MM.1S (cell line): ENCODE results near the gene CTNNA1.

Source experiments
- DNase-seq: peaks from one replicate; pipeline ENCODE4 v3.0.0-alpha.2; 2015
- H2AFZ ChIP-seq: fragments of 300-600 bp; sonication (generic); 2 replicates; pipeline ENCODE4 v1.6.0; 2016; ENCODE audit warnings: antibody characterized with exemption, low read length
- H3F3A ChIP-seq: fragments of 300-600 bp; sonication (generic); 2 replicates; pipeline ENCODE4 v1.6.1; 2016; ENCODE audit warnings: mild to moderate bottlenecking, antibody characterized with exemption, low read length, moderate library complexity, mixed read lengths; ENCODE audit not compliant: insufficient read depth
- H3K27ac ChIP-seq: fragments of 300-600 bp; sonication (generic); 2 replicates; pipeline ENCODE4 v1.5.1; 2016; ENCODE audit warnings: mild to moderate bottlenecking, low read length
- H3K27me3 ChIP-seq: fragments of 300-600 bp; sonication (generic); replicated peaks from 2 replicates; pipeline ENCODE4 v1.6.0; 2016; ENCODE audit warnings: low read length; ENCODE audit not compliant: insufficient read depth
- H3K36me3 ChIP-seq: fragments of 300-600 bp; sonication (generic); replicated peaks from 2 replicates; pipeline ENCODE4 v1.6.1; 2016; ENCODE audit warnings: mild to moderate bottlenecking, low read length, mixed read lengths; ENCODE audit not compliant: insufficient read depth
- H3K4me1 ChIP-seq: fragments of 300-600 bp; sonication (generic); 2 replicates; pipeline ENCODE4 v1.6.1; 2016; ENCODE audit warnings: low read length, mixed read lengths
- H3K4me2 ChIP-seq: fragments of 300-600 bp; sonication (generic); 2 replicates; pipeline ENCODE4 v1.6.0; 2016; ENCODE audit warnings: low read depth, low read length
- H3K4me3 ChIP-seq: fragments of 300-600 bp; sonication (generic); 2 replicates; pipeline ENCODE4 v1.5.1; 2016; ENCODE audit warnings: low read length, mixed read lengths
- H3K79me2 ChIP-seq: fragments of 300-600 bp; sonication (generic); 2 replicates; pipeline ENCODE4 v1.6.1; 2016; ENCODE audit warnings: mixed run types, low read length, mixed read lengths
- H3K9ac ChIP-seq: fragments of 300-600 bp; sonication (generic); 2 replicates; pipeline ENCODE4 v1.6.1; 2016; ENCODE audit warnings: low read length, mixed read lengths
- H3K9me2 ChIP-seq: fragments of 300-600 bp; sonication (generic); replicated peaks from 2 replicates; pipeline ENCODE4 v1.6.1; 2016; ENCODE audit warnings: mild to moderate bottlenecking, low read length, mixed read lengths; ENCODE audit not compliant: insufficient read depth
- H3K9me3 ChIP-seq: fragments of 300-600 bp; sonication (generic); replicated peaks from 2 replicates; pipeline ENCODE4 v1.6.1; 2016; ENCODE audit warnings: mild to moderate bottlenecking, low read length, mixed read lengths; ENCODE audit not compliant: insufficient read depth
- H4K20me1 ChIP-seq: fragments of 300-600 bp; sonication (generic); 2 replicates; pipeline ENCODE4 v1.6.1; 2016; ENCODE audit warnings: mild to moderate bottlenecking, low read length, moderate library complexity, mixed read lengths; ENCODE audit not compliant: insufficient read depth
- CTCF ChIP-seq: fragments of 300-600 bp; sonication (generic); IDR thresholded peaks from 2 replicates; pipeline ENCODE4 v1.5.1; 2016; ENCODE audit warnings: antibody characterized with exemption, low read length, mixed read lengths
- EZH2 ChIP-seq: fragments of 300-600 bp; sonication (generic); optimal IDR thresholded peaks from 2 replicates; pipeline ENCODE3; 2017; ENCODE audit warnings: low read depth, mild to moderate bottlenecking, antibody characterized with exemption, low read length, mixed read lengths
- EZH2phosphoT487 ChIP-seq: fragments of 300-600 bp; sonication (generic); IDR thresholded peaks from 2 replicates; pipeline ENCODE4 v1.6.1; 2018; ENCODE audit warnings: antibody characterized with exemption, low read length

The CTNNA1 gene

GRCh38 chr5:138979684-138980280, 226.6 kb downstream of the CTNNA1 start:
- no peaks in the 10 kb centered on the region for H4K20me1 ChIP-seq
- H2AFZ ChIP-seq: no peak overlapping the region
- H3K9me2 ChIP-seq: no peaks in the 10 kb centered on the region
- no peaks in the 10 kb centered on the region for H3K4me1 ChIP-seq
- H3F3A ChIP-seq: no peaks in the 10 kb centered on the region
- no peak overlapping the region for H3K4me2 ChIP-seq
- H3K79me2 ChIP-seq: no peaks in the 10 kb centered on the region
- TF ChIP-seq CTCF (no peak), EZH2phosphoT487 (no peak), EZH2 (no peak)
- DNase-seq: no peak
- no peak overlapping the region for H3K9ac ChIP-seq
- no peaks in the 10 kb centered on the region for H3K27me3 ChIP-seq
- H3K4me3 ChIP-seq: no peak overlapping the region
- no peaks in the 10 kb centered on the region for H3K36me3 ChIP-seq
- H3K27ac ChIP-seq: no peak overlapping the region
- no peaks in the 10 kb centered on the region for H3K9me3 ChIP-seq

GRCh38 chr5:138980441-138980840, 227.2 kb downstream of the CTNNA1 start:
- Histone ChIP-seq H3K9me3 (no peaks in the 10 kb centered on the region), H4K20me1 (no peaks in the 10 kb centered on the region), H3K4me1 (no peaks in the 10 kb centered on the region), H3K36me3 (no peaks in the 10 kb centered on the region), H3K4me3 (no peak overlapping the region), H3K9me2 (no peaks in the 10 kb centered on the region), H3K4me2 (no peak overlapping the region), H3F3A (no peaks in the 10 kb centered on the region), H2AFZ (no peak overlapping the region), H3K79me2 (no peaks in the 10 kb centered on the region), H3K27ac (no peak overlapping the region), H3K9ac (no peak overlapping the region), H3K27me3 (no peaks in the 10 kb centered on the region)
- DNase-seq: no peak
- no peak for TF ChIP-seq EZH2phosphoT487
- no peak for TF ChIP-seq CTCF
- TF ChIP-seq EZH2: no peak

- Histone ChIP-seq H4K20me1 (no peaks in the 10 kb centered on the region), H3F3A (no peaks in the 10 kb centered on the region), H3K9me2 (no peaks in the 10 kb centered on the region), H3K4me2 (no peak overlapping the region), H3K36me3 (no peaks in the 10 kb centered on the region), H2AFZ (no peak overlapping the region), H3K9me3 (no peaks in the 10 kb centered on the region), H3K4me1 (no peaks in the 10 kb centered on the region), H3K27ac (no peak overlapping the region), H3K79me2 (no peaks in the 10 kb centered on the region), H3K4me3 (no peak overlapping the region), H3K9ac (no peak overlapping the region), H3K27me3 (no peaks in the 10 kb centered on the region)
- DNase-seq: no peak
- TF ChIP-seq EZH2 (no peak), EZH2phosphoT487 (no peak), CTCF (no peak)
Measured at GRCh38 chr5:138981131-138981530, 227.9 kb downstream of the CTNNA1 start.
